ENCODE data around the gene COQ8A.

DNA sequence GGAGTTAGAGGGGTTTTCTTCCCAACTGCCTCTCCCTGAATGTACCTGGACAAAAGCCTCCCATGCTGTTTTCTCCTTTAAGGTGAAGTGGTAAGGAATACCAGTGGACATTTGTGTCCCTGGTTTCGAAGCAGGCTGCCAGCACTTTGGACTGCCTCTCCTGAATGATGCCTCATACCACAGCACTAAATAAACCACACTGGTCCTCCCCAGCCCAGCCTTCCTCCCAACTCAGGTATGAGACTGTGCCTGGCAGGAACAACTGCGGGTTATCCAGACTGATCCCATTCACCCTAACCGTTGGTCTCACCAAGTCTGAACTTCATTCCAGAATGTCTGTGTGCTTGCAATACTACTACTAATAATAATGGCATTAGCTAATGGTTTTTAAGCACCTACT lies 9.3 kb downstream of the COQ8A start:
- TF ChIP-seq POLR2AphosphoS5 (IDR thresholded peaks at IDR 0.05; ENCODE audit: low read depth, low read length) (no peak), POLR2A (IDR thresholded peaks at IDR 0.05; ENCODE audit: low read depth, low read length) (no peak), TAF1 (IDR thresholded peaks at IDR 0.05; ENCODE audit: borderline replicate concordance, low read depth, low read length) (no peak)
